Measurements from ENCODE around the gene FRMPD1. TPM values are rescaled to one million over a fixed set of nuclear protein-coding genes. Genes with fewer than 3 reads are reported as not detected.

The FRMPD1 gene
- total and polyA plus RNA-seq, 2 experiments from 2014 or later, result 0.15 to 0.32 TPM

DNA sequence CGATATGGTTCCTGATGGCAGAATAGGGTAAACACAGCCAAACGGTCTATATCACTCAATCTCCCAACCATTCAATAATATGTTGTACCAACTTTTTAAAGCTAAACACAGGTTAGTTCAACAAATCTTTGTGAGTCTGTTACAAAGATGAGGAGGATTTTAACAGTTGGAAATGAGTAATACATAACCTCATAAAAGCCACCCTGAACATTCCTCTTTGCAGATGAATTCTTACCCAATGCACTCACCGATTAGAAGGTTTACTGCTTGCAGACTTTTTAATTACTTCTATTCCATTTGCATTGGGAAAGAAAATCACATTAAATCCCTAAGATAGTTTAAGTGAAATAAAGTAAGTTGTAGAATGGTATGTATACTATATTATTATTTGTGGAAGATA, 79.5 kb downstream of the FRMPD1 start:
- no peaks in the 10 kb centered on the region for H3K4me1 ChIP-seq (ENCODE audit: low read depth)
- no peaks in the 10 kb centered on the region for H3K36me3 ChIP-seq
- TF ChIP-seq, protein P1, sequence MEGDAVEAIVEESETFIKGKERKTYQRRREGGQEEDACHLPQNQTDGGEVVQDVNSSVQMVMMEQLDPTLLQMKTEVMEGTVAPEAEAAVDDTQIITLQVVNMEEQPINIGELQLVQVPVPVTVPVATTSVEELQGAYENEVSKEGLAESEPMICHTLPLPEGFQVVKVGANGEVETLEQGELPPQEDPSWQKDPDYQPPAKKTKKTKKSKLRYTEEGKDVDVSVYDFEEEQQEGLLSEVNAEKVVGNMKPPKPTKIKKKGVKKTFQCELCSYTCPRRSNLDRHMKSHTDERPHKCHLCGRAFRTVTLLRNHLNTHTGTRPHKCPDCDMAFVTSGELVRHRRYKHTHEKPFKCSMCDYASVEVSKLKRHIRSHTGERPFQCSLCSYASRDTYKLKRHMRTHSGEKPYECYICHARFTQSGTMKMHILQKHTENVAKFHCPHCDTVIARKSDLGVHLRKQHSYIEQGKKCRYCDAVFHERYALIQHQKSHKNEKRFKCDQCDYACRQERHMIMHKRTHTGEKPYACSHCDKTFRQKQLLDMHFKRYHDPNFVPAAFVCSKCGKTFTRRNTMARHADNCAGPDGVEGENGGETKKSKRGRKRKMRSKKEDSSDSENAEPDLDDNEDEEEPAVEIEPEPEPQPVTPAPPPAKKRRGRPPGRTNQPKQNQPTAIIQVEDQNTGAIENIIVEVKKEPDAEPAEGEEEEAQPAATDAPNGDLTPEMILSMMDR (IDR thresholded peaks at IDR 0.05; ENCODE audit: low read depth, low read length), result no peak
- no peaks in the 10 kb centered on the region for H3K9me3 ChIP-seq (ENCODE audit: low read depth)
- DNase-seq (ENCODE audit: low read depth in 1 of 2, low spot score in 1 of 2), result no peak
- H3K27ac ChIP-seq, result no peak overlapping the region
- peaks cover 17% of the 10 kb centered on the region for H3K27me3 ChIP-seq
- H3K4me3 ChIP-seq, result no peak overlapping the region

DNA sequence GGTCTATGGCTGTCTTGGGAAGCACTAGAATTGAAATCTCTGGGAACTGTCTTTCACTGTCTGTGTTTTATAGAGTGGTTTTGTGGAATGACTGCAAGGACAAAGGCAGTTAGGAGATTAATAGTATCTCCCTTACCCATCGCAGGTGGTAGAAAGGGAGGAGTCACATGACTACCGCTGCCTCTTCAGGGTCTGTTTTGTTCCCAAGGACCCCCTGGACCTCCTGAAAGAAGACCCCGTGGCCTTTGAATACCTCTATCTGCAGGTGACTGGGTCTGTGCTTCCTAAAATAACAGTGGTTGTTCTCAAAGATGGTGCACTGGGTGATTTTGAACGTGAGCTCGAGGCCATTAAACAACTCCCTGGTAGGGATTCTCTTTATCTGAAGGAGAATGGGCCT, 80.1 kb downstream of the FRMPD1 start:
- no peak for DNase-seq (ENCODE audit: low read depth in 1 of 2, low spot score in 1 of 2)
- Histone ChIP-seq H3K27me3 (peaks cover 21% of the 10 kb centered on the region), H3K36me3 (no peaks in the 10 kb centered on the region), H3K4me1 (ENCODE audit: low read depth) (no peaks in the 10 kb centered on the region), H3K4me3 (no peak overlapping the region), H3K9me3 (ENCODE audit: low read depth) (no peaks in the 10 kb centered on the region), H3K27ac (no peak overlapping the region)
- TF ChIP-seq, protein P1 (IDR thresholded peaks at IDR 0.05; ENCODE audit: low read depth, low read length), result no peak

DNA sequence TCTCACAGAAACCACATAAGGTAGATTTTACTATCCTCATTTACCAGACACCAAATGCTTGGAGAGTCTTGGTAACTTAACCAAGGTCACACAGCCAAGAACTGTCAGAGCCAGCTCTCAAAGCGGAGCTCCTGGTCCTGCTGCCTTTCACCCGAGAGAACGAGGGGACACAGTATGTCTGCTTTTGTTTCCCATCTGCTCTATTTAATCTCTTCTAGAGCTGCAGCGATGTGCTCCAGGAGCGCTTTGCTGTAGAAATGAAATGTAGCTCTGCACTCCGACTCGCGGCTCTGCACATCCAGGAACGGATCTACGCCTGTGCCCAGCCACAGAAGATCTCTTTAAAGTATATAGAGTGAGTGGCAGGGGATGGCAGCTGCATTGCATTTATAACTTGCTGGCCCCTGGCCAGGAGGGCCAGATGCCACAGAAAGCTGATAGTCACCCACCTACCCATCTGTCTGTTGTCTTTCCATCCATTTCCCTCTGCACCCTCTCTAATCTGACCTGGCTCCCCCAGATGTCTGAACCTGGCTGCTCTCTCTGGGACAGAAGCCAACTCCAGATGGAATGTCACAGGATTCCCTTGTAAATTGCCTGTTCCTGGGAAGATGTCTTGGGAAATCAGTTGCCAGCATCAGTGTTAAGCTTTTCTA, 81.5 kb downstream of the FRMPD1 start:
- H3K36me3 ChIP-seq, result no peaks in the 10 kb centered on the region
- TF ChIP-seq, protein P1 (IDR thresholded peaks at IDR 0.05; ENCODE audit: low read depth, low read length), result no peak
- no peaks in the 10 kb centered on the region for H3K4me1 ChIP-seq (ENCODE audit: low read depth)
- DNase-seq (ENCODE audit: low read depth in 1 of 2, low spot score in 1 of 2), result no peak
- no peak overlapping the region for H3K4me3 ChIP-seq
- H3K9me3 ChIP-seq (ENCODE audit: low read depth), result no peaks in the 10 kb centered on the region
- H3K27ac ChIP-seq, result no peak overlapping the region
- peaks cover 16% of the 10 kb centered on the region for H3K27me3 ChIP-seq

DNA sequence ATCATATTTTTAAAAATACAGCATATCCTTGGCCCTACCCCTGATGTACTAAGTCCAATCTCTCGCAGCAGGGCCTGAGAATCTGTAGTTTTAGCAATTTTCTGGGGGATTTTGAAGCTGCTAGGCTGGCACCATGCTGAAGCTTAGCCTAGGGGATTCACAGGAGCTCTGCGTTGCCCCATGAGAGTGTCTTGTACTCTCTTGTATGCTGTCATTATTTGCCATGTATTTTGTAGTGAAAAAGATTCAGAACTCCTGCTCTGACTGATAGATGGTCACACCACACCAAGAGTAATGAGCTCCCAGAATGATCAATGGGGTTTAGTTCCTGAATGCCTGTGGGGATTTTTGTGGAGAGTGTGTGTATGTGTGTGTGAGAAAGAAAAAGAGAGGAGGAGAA, 82.2 kb downstream of the FRMPD1 start:
- DNase-seq (ENCODE audit: low read depth in 1 of 2, low spot score in 1 of 2), result no peak
- Histone ChIP-seq H3K4me3 (no peak overlapping the region), H3K9me3 (ENCODE audit: low read depth) (no peaks in the 10 kb centered on the region), H3K36me3 (no peaks in the 10 kb centered on the region), H3K27ac (no peak overlapping the region), H3K27me3 (peaks cover 16% of the 10 kb centered on the region), H3K4me1 (ENCODE audit: low read depth) (no peaks in the 10 kb centered on the region)
- TF ChIP-seq, protein P1 (IDR thresholded peaks at IDR 0.05; ENCODE audit: low read depth, low read length), result no peak

DNA sequence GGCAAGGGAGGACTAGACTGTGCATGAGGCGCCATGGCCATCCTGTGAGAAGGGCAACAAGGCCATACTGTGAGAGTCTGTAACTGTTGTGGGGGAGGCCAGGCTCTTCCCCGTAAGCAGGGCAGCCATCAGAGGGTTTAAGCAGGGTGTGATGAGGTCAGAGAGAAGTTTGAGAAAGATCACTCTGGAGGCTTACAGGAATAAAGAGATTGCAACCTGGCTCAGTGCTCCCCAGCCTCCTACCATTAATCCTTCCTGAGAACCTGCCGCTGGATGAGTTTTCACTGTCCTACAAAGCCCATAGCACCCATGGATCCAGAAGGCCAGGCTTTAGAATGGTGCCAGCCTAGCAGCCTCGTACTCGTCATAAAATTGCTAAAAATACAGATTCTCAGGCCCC, 88.5 kb downstream of the FRMPD1 start:
- H3K4me3 ChIP-seq, result no peak overlapping the region
- TF ChIP-seq, protein P1 (IDR thresholded peaks at IDR 0.05; ENCODE audit: low read depth, low read length), result no peak
- H3K36me3 ChIP-seq, result no peaks in the 10 kb centered on the region
- DNase-seq (ENCODE audit: low read depth in 1 of 2, low spot score in 1 of 2), result no peak
- H3K27ac ChIP-seq, result no peak overlapping the region
- H3K9me3 ChIP-seq (ENCODE audit: low read depth), result no peaks in the 10 kb centered on the region
- peaks cover 4% of the 10 kb centered on the region for H3K4me1 ChIP-seq (ENCODE audit: low read depth)
- peaks cover 9% of the 10 kb centered on the region for H3K27me3 ChIP-seq

Measured in cardiac muscle cell (in vitro differentiated cells and primary cell).